ENCODE data around the gene CETN3.

DNA sequence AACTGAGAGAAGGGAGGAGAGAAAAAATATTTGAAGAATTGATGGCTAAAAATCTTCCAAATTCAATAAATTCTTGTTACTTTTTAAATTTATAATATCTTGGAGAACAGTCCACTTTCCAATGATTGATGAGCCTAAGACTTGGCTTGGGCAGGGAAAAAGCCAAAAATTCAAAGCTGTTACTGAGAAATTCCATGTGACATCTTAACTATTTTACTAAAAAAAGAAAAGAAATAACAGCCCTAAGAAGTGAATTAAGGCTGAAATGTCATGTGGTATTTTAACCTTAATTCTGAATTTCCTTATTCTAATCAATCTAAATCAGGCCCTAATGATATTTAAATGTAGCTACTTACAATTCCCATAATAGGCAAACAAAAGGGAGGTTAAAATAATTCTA, 53.4 kb downstream of the CETN3 start:
- TF ChIP-seq, protein P1, sequence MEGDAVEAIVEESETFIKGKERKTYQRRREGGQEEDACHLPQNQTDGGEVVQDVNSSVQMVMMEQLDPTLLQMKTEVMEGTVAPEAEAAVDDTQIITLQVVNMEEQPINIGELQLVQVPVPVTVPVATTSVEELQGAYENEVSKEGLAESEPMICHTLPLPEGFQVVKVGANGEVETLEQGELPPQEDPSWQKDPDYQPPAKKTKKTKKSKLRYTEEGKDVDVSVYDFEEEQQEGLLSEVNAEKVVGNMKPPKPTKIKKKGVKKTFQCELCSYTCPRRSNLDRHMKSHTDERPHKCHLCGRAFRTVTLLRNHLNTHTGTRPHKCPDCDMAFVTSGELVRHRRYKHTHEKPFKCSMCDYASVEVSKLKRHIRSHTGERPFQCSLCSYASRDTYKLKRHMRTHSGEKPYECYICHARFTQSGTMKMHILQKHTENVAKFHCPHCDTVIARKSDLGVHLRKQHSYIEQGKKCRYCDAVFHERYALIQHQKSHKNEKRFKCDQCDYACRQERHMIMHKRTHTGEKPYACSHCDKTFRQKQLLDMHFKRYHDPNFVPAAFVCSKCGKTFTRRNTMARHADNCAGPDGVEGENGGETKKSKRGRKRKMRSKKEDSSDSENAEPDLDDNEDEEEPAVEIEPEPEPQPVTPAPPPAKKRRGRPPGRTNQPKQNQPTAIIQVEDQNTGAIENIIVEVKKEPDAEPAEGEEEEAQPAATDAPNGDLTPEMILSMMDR (IDR thresholded peaks at IDR 0.05) = no peak
- TF ChIP-seq POLR2A (IDR thresholded peaks at IDR 0.05) = no peak

Measured in esophagus squamous epithelium (tissue), 4 donors.